Ovary (tissue), 9 donors: ENCODE measurements around the gene ZNF777. TPM values are rescaled to one million over a fixed set of nuclear protein-coding genes. Genes with fewer than 3 reads are reported as not detected.

Experiments used
- DNase-seq, 5 donors: peaks; one replicate each; pipeline ENCODE4 v3.0.0-alpha.2; 2019 to 2020
- H3K27ac ChIP-seq, 2 donors: fragments of 200-600 bp; one replicate each; pipeline versions ENCODE4 v1.5.1 to v1.8.0; 2019 to 2022
- H3K27me3 ChIP-seq: fragments of 200-600 bp; one replicate; pipeline ENCODE4 v1.8.0; 2022
- H3K36me3 ChIP-seq: fragments of 200-600 bp; sonication (generic); one replicate; pipeline ENCODE4 v1.5.1; 2019
- H3K4me1 ChIP-seq: one replicate; pipeline ENCODE4 v1.8.1; 2013; ENCODE audit warnings: mild to moderate bottlenecking, moderate library complexity; ENCODE audit not compliant: insufficient read depth
- H3K4me3 ChIP-seq: fragments of 200-600 bp; sonication (generic); one replicate; pipeline ENCODE4 v1.5.1; 2017
- H3K9me3 ChIP-seq, 2 donors: fragments of 200-600 bp in 1 of 2; sonication (generic) in 1 of 2; one replicate each; pipeline versions ENCODE4 v1.5.1 to v1.8.1; 2013 to 2019; ENCODE audit warnings: mild to moderate bottlenecking in 1 of 2, moderate library complexity in 1 of 2
- CTCF ChIP-seq, 3 donors: fragments of 450-650 bp in 2 of 3; fragments of 200-600 bp in 1 of 3; IDR thresholded peaks; one replicate each; pipeline versions ENCODE4 v1.5.1 to v1.8.0; 2016 to 2022; ENCODE audit warnings: antibody characterized with exemption in 3 of 3, mild to moderate bottlenecking in 1 of 3
- EP300 ChIP-seq: sonication (generic); formaldehyde crosslinking; IDR thresholded peaks from one replicate; pipeline ENCODE4 v1.6.1; 2017; ENCODE audit warnings: antibody characterized with exemption
- POLR2A ChIP-seq: fragments of 450-650 bp; IDR thresholded peaks from one replicate; pipeline ENCODE4 v1.6.1; 2017; ENCODE audit warnings: antibody characterized with exemption, mild to moderate bottlenecking, moderate library complexity
- WGBS, 3 donors: extraction: QIAGEN DNeasy Blood & Tissue Kit in 1 of 3; methylation state at CpG; one replicate each; pipeline versions ENCODE4 v1.1.5 to v1.1.7; 2013 to 2017; 5-methylcytosine and 5-hydroxymethylcytosine counted together
- intact Hi-C, 4 donors: fragments of 100-400 bp; cut with DNase I; formaldehyde crosslinking; loops; one replicate each; pipeline versions ENCODE4 v1.11.0 to v1.15.1; 2022 to 2023
- polyA plus RNA-seq, 2 donors: library from polyadenylated mRNA; stranded (reverse); fragments of 200-250 nt in 1 of 2; fragments of 350-450 nt in 1 of 2; fragmentation: Illumina TruSeq in 1 of 2; extraction: RNeasy Lipid Tissue Mini Kit (QIAGEN cat#74804) in 1 of 2; gene quantifications; one replicate each; pipeline ENCODE4 v1.2.3, GENCODE V29; 2013 to 2014
- total RNA-seq, 7 donors: library from RNA; depleted of rRNA in 2 of 7; stranded (reverse); fragments of >200 nt in 2 of 7; fragmentation: NEBNext Ultra II Directional in 3 of 7; extraction: Animal tissue kit (Norgen Biotek cat#: 25700) in 3 of 7; gene quantifications; one replicate each; pipeline versions ENCODE4 v1.1.0 to v1.2.4, GENCODE V29; 2016 to 2023
- donor health status: DM: no; HTN: no; CAD: no; lungs with moderate emphysema.
- donor health status: DM: no; HTN: no; CAD: no.
- donor health status: Bipolar disorder and iron deficiency.
- donor health status: DM: yes; HTN: yes; CAD: no.
- donor health status: DM: no; HTN: no; CAD: no.
- donor health status: DM: yes; HTN: yes; CAD: no.

ZNF777 gene
- total and polyA plus RNA-seq, 9 donors, result 3.8 to 20.4 (median 13.8) TPM

GRCh38 chr7:149489391-149490024 lies 28.6 kb upstream of the ZNF777 start:
- no peak overlapping the region for H3K4me3 ChIP-seq
- no peaks in the 10 kb centered on the region for H3K36me3 ChIP-seq
- DNase-seq, result no peak
- TF ChIP-seq CTCF (IDR thresholded peaks at IDR 0.05), result no peak
- no peak for TF ChIP-seq POLR2A
- TF ChIP-seq EP300, result no peak
- H3K27me3 ChIP-seq, result no peaks in the 10 kb centered on the region
- WGBS, 3 donors, result 84 to 86% (median 85%) methylated on average over 15 of the region's 15 CpGs
- intact Hi-C loops, result no loop called here
- no peaks in the 10 kb centered on the region for H3K9me3 ChIP-seq
- H3K4me1 ChIP-seq, result no peaks in the 10 kb centered on the region
- no peak overlapping the region for H3K27ac ChIP-seq

- Histone ChIP-seq H3K9me3 (no peaks in the 10 kb centered on the region), H3K27me3 (no peaks in the 10 kb centered on the region), H3K4me3 (no peak overlapping the region), H3K27ac (no peak overlapping the region), H3K4me1 (no peaks in the 10 kb centered on the region), H3K36me3 (no peaks in the 10 kb centered on the region)
- intact Hi-C loops, result no loop called here
- no peak for DNase-seq
- 80 to 86% (median 83%) methylated on average over 1 of the region's 1 CpG for WGBS, 3 donors
- no peak for TF ChIP-seq EP300
- no peak for TF ChIP-seq POLR2A
- TF ChIP-seq CTCF (IDR thresholded peaks at IDR 0.05), result no peak
Observed at GRCh38 chr7:149479568-149479967, 18.7 kb upstream of the ZNF777 start.

- intact Hi-C loops, result no loop called here
- Histone ChIP-seq H3K36me3 (no peaks in the 10 kb centered on the region), H3K4me3 (no peak overlapping the region), H3K27me3 (no peaks in the 10 kb centered on the region), H3K9me3 (no peaks in the 10 kb centered on the region), H3K27ac (no peak overlapping the region), H3K4me1 (no peaks in the 10 kb centered on the region)
- no peak for DNase-seq
- WGBS, 3 donors, result 94 to 100% (median 97%) methylated on average over 1 of the region's 1 CpG
- TF ChIP-seq CTCF (IDR thresholded peaks at IDR 0.05), result no peak
- no peak for TF ChIP-seq EP300
- no peak for TF ChIP-seq POLR2A
Observed at GRCh38 chr7:149478754-149479153, 17.9 kb upstream of the ZNF777 start.

GRCh38 chr7:149477494-149478443 lies 16.9 kb upstream of the ZNF777 start:
- no peak for DNase-seq
- no peaks in the 10 kb centered on the region for H3K36me3 ChIP-seq
- no peaks in the 10 kb centered on the region for H3K4me1 ChIP-seq
- intact Hi-C loops, result no loop called here
- no peaks in the 10 kb centered on the region for H3K27me3 ChIP-seq
- no peaks in the 10 kb centered on the region for H3K9me3 ChIP-seq
- no peak overlapping the region for H3K27ac ChIP-seq
- H3K4me3 ChIP-seq, result no peak overlapping the region
- TF ChIP-seq EP300 (no peak), POLR2A (no peak), CTCF (IDR thresholded peaks at IDR 0.05) (no peak)
- 90 to 94% (median 93%) methylated on average over 18 of the region's 18 CpGs for WGBS, 3 donors
